Prostate gland (tissue), 2 donors: Measurements from ENCODE around the gene CCDC177.

ENCODE experiments used
- POLR2A ChIP-seq: fragments of 450-650 bp; IDR thresholded peaks from one replicate; pipeline ENCODE4 v1.6.1; 2016; ENCODE audit warnings: antibody characterized with exemption, mild to moderate bottlenecking
- TF ChIP-seq, protein P1 (sequence below), 4 experiments: fragments of 200-600 bp in 2 of 4; fragments of 450-650 bp in 2 of 4; sonication (generic) in 2 of 4; IDR thresholded peaks; 1 replicate in 3 of 4; 2 replicates in 1 of 4; pipeline ENCODE4 v1.5.1; 2016 to 2019; ENCODE audit warnings: antibody characterized with exemption in 4 of 4, mild to moderate bottlenecking in 2 of 4, moderate library complexity in 2 of 4

DNA sequence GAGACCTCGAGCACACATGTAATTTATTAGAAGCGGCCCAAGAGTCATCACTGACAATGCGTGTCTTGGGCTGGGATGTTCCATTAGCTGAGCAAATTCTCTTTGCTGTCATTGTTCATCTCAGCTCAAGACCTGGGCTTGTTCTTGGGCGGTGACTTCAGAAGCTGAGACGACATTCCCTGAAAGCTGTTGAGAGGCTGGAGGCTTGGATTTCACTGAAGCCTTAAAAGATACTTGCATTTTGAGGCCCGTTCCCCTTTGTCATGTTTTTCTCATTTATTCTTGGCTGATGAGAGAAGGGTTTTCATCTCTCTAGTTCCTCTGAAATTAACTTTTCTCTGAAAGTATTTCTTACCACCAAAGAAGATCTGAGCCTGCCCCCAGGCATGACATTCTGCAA lies 20.2 kb upstream of the CCDC177 start:
- TF ChIP-seq, protein P1, sequence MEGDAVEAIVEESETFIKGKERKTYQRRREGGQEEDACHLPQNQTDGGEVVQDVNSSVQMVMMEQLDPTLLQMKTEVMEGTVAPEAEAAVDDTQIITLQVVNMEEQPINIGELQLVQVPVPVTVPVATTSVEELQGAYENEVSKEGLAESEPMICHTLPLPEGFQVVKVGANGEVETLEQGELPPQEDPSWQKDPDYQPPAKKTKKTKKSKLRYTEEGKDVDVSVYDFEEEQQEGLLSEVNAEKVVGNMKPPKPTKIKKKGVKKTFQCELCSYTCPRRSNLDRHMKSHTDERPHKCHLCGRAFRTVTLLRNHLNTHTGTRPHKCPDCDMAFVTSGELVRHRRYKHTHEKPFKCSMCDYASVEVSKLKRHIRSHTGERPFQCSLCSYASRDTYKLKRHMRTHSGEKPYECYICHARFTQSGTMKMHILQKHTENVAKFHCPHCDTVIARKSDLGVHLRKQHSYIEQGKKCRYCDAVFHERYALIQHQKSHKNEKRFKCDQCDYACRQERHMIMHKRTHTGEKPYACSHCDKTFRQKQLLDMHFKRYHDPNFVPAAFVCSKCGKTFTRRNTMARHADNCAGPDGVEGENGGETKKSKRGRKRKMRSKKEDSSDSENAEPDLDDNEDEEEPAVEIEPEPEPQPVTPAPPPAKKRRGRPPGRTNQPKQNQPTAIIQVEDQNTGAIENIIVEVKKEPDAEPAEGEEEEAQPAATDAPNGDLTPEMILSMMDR (IDR thresholded peaks at IDR 0.05): no peak
- no peak for TF ChIP-seq POLR2A
